Measurements from ENCODE around the gene SCD5.

The SCD5 gene

DNA sequence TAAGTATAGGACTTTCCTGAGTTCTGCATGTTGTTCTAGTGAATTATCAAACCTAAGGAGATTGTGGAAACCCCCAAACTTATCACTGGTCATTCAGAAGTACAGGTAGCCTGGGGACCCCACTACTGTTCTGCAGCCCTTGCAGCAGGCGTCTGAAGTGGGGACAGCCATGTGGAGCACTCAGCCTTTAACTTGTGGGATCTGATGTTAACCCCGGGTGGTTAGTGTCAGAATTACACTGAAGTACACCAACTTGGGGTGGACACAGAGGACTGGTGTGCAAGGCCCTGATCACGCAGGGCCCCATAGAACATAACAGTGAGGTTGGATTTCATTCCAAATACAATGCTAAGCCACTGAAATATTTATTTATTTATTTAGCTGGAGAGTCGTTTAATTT is 103.7 kb downstream of the SCD5 start:
- peaks cover 6% of the 10 kb centered on the region for H3K27me3 ChIP-seq (ENCODE audit: insufficient read depth, poor library complexity, severe bottlenecking)
- TF ChIP-seq, protein P1, sequence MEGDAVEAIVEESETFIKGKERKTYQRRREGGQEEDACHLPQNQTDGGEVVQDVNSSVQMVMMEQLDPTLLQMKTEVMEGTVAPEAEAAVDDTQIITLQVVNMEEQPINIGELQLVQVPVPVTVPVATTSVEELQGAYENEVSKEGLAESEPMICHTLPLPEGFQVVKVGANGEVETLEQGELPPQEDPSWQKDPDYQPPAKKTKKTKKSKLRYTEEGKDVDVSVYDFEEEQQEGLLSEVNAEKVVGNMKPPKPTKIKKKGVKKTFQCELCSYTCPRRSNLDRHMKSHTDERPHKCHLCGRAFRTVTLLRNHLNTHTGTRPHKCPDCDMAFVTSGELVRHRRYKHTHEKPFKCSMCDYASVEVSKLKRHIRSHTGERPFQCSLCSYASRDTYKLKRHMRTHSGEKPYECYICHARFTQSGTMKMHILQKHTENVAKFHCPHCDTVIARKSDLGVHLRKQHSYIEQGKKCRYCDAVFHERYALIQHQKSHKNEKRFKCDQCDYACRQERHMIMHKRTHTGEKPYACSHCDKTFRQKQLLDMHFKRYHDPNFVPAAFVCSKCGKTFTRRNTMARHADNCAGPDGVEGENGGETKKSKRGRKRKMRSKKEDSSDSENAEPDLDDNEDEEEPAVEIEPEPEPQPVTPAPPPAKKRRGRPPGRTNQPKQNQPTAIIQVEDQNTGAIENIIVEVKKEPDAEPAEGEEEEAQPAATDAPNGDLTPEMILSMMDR (IDR thresholded peaks at IDR 0.05; ENCODE audit: insufficient read depth, low read length) = no peak
- TF ChIP-seq SPI1 (IDR thresholded peaks at IDR 0.05; ENCODE audit: borderline replicate concordance, low read depth) (no peak), REST (IDR thresholded peaks at IDR 0.05; ENCODE audit: insufficient replicate concordance, low read depth) (no peak), POLR2AphosphoS5 (IDR thresholded peaks at IDR 0.05; ENCODE audit: low read depth) (no peak), GABPA (IDR thresholded peaks at IDR 0.05; ENCODE audit: low read depth) (no peak)
- no peak for DNase-seq (ENCODE audit: low read depth in 1 of 2, low spot score in 1 of 2)

DNA sequence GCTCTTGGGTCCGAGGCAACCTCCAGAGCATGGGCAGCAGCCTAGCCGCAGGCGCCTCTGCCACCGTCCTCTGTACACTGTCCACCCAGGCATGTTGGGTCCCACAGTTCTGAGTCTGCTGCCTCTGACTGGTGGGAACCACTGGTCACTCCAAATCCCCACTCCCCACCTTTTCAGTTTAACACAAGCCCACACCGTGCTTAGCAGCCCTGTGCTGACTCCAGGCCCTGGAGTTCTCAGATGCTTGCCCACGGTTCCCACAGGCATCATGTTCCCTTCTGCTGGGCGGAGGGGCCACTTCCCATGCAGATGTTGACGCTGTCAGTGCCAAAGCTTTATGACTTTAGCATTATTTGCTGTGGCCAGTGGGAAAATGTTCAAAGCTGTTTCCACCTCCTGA is 104.5 kb downstream of the SCD5 start:
- no peak for TF ChIP-seq REST (IDR thresholded peaks at IDR 0.05; ENCODE audit: insufficient replicate concordance, low read depth)
- TF ChIP-seq, protein P1 (IDR thresholded peaks at IDR 0.05; ENCODE audit: insufficient read depth, low read length) = no peak
- TF ChIP-seq GABPA (IDR thresholded peaks at IDR 0.05; ENCODE audit: low read depth) = no peak
- TF ChIP-seq POLR2AphosphoS5 (IDR thresholded peaks at IDR 0.05; ENCODE audit: low read depth) = no peak
- no peak for TF ChIP-seq SPI1 (IDR thresholded peaks at IDR 0.05; ENCODE audit: borderline replicate concordance, low read depth)
- Histone ChIP-seq H3K4me3 (replicated peaks; ENCODE audit: insufficient read depth, low read length) (no peak overlapping the region), H3K27me3 (ENCODE audit: insufficient read depth, poor library complexity, severe bottlenecking) (peaks cover 9% of the 10 kb centered on the region), H3K27ac (replicated peaks) (no peak overlapping the region)
- DNase-seq (ENCODE audit: low read depth in 1 of 2, low spot score in 1 of 2) = no peak

More for the DNA sequence above, 103.7 kb downstream of the SCD5 start:
- H3K4me3 ChIP-seq (replicated peaks; ENCODE audit: insufficient read depth, low read length) = no peak overlapping the region
- H3K27ac ChIP-seq (replicated peaks) = no peak overlapping the region

DNA sequence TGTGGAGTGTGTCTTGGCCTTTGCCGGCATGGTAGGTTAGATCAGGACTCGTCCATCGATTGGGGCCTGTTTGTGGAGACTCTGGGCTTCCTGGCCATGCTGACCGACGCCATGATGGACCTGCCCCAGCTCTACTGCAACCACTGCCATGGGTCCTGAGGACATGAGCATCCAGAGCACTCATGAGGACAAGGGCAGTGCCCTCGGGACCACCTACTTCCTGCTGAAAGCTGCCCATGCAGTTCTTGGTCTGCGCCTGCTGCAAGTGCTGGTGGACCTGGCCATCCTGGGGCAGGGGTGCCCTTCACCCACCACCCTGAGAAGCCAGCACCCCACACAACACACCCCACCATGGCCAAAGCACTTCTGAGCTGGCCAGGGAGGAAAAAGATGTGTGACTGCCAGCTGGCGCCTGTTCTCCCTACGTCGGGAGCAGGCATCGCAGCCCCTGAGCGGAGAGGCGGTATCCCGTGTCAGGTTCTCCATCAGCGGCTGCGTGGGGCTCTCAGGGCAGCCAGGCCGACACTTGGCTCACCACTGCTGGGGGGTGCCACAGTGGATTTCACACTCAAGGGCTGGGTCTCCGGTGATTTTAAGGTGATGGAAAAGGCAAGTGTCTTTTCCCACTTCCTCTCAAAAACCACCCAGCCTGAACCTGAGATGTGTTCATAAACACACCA is 106.4 kb downstream of the SCD5 start:
- no peak for DNase-seq (ENCODE audit: low read depth in 1 of 2, low spot score in 1 of 2)

More for the DNA sequence above, 106.4 kb downstream of the SCD5 start:
- Histone ChIP-seq H3K4me3 (replicated peaks; ENCODE audit: insufficient read depth, low read length) (no peak overlapping the region), H3K27ac (replicated peaks) (no peak overlapping the region), H3K27me3 (ENCODE audit: insufficient read depth, poor library complexity, severe bottlenecking) (peaks cover 9% of the 10 kb centered on the region)
- no peak for TF ChIP-seq POLR2AphosphoS5 (IDR thresholded peaks at IDR 0.05; ENCODE audit: low read depth)
- no peak for TF ChIP-seq SPI1 (IDR thresholded peaks at IDR 0.05; ENCODE audit: borderline replicate concordance, low read depth)
- no peak for TF ChIP-seq GABPA (IDR thresholded peaks at IDR 0.05; ENCODE audit: low read depth)
- no peak for TF ChIP-seq REST (IDR thresholded peaks at IDR 0.05; ENCODE audit: insufficient replicate concordance, low read depth)
- TF ChIP-seq, protein P1 (IDR thresholded peaks at IDR 0.05; ENCODE audit: insufficient read depth, low read length) = no peak

All from HL-60 (cell line).